Measurements from ENCODE around the gene IRX3.

DNA sequence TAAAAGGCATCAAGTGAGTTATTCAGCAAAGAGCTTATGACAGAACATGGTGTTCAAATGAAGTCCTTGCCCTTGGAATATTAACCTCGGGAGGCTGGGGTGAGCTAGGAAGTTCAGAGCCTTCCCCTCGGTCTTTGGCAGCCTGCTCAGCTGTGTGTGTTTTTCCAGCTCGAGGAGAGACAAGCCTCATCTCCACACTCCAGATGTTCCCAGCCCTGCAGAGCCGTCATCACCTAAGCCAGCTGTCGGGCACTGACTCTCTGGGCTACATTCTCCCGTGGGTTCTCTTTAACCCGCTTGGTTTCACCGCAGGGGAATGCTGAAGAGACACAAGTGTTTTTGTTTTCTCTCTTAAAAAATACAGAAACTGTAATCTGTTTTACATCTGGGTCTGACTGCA is 47.1 kb downstream of the IRX3 start:
- no peak for TF ChIP-seq CTCF (IDR thresholded peaks at IDR 0.05)
- no peak for TF ChIP-seq POLR2A (IDR thresholded peaks at IDR 0.05)
